Measurements from ENCODE around the gene OR10G3. TPM values are rescaled to one million over a fixed set of nuclear protein-coding genes. Genes with fewer than 3 reads are reported as not detected.

The OR10G3 gene
- total and polyA plus RNA-seq, 2 of the 13 experiments (the other 11 are each of a cell fraction or from before 2014, with no cell fraction given): not detected

DNA sequence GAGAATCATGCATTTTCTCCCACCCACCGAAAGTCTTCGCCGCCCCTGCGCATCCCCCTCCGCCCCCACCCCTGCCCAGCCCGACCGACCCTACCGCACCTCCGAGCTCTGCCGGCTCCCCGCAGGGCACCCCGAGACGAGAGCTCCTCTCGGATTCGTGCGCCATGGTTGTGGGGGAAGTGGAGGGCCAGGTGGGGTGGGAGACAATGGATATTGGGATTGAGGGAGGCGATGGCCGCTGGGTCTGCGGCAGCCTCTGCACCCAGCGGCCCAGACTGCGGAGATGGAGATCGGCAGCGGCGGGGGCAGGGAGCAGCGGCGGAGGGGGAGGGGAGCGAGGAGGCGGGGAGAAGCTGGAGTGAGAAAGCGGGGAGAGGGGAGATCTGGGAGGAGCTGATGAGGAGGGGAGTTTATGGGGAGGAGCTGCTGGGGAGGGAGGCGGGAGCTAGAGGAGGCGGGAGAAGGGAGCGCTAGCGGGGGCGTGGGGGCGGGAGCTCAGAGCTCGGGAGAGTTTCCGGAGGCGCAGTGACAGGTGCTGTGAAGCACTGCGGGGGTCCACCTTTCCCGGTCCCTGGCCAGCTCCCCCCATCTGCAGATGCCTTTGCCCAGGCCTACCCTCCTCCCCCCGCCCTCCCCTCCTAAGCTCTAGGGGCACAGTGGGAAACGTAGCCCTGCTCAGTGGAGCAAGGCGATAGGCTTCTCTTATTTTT is 53.8 kb downstream of the OR10G3 start, which contains the start of gene SALL2 (continued):
- TF ChIP-seq, protein P1, sequence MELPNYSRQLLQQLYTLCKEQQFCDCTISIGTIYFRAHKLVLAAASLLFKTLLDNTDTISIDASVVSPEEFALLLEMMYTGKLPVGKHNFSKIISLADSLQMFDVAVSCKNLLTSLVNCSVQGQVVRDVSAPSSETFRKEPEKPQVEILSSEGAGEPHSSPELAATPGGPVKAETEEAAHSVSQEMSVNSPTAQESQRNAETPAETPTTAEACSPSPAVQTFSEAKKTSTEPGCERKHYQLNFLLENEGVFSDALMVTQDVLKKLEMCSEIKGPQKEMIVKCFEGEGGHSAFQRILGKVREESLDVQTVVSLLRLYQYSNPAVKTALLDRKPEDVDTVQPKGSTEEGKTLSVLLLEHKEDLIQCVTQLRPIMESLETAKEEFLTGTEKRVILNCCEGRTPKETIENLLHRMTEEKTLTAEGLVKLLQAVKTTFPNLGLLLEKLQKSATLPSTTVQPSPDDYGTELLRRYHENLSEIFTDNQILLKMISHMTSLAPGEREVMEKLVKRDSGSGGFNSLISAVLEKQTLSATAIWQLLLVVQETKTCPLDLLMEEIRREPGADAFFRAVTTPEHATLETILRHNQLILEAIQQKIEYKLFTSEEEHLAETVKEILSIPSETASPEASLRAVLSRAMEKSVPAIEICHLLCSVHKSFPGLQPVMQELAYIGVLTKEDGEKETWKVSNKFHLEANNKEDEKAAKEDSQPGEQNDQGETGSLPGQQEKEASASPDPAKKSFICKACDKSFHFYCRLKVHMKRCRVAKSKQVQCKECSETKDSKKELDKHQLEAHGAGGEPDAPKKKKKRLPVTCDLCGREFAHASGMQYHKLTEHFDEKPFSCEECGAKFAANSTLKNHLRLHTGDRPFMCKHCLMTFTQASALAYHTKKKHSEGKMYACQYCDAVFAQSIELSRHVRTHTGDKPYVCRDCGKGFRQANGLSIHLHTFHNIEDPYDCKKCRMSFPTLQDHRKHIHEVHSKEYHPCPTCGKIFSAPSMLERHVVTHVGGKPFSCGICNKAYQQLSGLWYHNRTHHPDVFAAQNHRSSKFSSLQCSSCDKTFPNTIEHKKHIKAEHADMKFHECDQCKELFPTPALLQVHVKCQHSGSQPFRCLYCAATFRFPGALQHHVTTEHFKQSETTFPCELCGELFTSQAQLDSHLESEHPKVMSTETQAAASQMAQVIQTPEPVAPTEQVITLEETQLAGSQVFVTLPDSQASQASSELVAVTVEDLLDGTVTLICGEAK (IDR thresholded peaks at IDR 0.05): no peak
- TF ChIP-seq, protein P1 (CRISPR knock-in tag; IDR thresholded peaks at IDR 0.05): no peak
- TF ChIP-seq, protein P2, sequence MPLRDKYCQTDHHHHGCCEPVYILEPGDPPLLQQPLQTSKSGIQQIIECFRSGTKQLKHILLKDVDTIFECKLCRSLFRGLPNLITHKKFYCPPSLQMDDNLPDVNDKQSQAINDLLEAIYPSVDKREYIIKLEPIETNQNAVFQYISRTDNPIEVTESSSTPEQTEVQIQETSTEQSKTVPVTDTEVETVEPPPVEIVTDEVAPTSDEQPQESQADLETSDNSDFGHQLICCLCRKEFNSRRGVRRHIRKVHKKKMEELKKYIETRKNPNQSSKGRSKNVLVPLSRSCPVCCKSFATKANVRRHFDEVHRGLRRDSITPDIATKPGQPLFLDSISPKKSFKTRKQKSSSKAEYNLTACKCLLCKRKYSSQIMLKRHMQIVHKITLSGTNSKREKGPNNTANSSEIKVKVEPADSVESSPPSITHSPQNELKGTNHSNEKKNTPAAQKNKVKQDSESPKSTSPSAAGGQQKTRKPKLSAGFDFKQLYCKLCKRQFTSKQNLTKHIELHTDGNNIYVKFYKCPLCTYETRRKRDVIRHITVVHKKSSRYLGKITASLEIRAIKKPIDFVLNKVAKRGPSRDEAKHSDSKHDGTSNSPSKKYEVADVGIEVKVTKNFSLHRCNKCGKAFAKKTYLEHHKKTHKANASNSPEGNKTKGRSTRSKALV (CRISPR knock-in tag; IDR thresholded peaks at IDR 0.05): no peak
- TF ChIP-seq, protein P3, sequence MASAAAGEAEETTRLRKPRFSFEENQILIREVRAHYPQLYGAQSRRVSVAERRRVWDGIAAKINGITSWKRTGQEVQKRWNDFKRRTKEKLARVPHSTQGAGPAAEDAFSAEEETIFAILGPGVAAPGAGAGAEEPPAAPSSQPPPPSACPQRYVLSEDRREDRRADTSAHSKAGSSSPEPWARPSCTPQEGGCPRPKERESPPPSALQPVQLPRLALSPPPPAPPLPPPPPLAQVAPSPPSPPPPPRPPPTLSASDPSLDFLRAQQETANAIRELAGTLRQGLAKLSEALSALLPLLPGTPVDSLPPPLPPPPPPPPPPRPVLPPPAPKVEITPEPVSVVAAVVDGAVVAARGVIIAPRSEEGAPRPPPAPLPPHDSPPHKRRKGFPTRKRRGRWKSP (CRISPR knock-in tag; IDR thresholded peaks at IDR 0.05): no peak
- TF ChIP-seq, protein P4, sequence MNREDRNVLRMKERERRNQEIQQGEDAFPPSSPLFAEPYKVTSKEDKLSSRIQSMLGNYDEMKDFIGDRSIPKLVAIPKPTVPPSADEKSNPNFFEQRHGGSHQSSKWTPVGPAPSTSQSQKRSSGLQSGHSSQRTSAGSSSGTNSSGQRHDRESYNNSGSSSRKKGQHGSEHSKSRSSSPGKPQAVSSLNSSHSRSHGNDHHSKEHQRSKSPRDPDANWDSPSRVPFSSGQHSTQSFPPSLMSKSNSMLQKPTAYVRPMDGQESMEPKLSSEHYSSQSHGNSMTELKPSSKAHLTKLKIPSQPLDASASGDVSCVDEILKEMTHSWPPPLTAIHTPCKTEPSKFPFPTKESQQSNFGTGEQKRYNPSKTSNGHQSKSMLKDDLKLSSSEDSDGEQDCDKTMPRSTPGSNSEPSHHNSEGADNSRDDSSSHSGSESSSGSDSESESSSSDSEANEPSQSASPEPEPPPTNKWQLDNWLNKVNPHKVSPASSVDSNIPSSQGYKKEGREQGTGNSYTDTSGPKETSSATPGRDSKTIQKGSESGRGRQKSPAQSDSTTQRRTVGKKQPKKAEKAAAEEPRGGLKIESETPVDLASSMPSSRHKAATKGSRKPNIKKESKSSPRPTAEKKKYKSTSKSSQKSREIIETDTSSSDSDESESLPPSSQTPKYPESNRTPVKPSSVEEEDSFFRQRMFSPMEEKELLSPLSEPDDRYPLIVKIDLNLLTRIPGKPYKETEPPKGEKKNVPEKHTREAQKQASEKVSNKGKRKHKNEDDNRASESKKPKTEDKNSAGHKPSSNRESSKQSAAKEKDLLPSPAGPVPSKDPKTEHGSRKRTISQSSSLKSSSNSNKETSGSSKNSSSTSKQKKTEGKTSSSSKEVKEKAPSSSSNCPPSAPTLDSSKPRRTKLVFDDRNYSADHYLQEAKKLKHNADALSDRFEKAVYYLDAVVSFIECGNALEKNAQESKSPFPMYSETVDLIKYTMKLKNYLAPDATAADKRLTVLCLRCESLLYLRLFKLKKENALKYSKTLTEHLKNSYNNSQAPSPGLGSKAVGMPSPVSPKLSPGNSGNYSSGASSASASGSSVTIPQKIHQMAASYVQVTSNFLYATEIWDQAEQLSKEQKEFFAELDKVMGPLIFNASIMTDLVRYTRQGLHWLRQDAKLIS (CRISPR knock-in tag; IDR thresholded peaks at IDR 0.05): no peak
- TF ChIP-seq HNRNPL (IDR thresholded peaks at IDR 0.05; ENCODE audit: low read depth, low read length) (no peak), PLRG1 (conservative IDR thresholded peaks at IDR 0.05) (no peak), TBX3 (IDR thresholded peaks at IDR 0.05; ENCODE audit: borderline replicate concordance) (no peak), RFXAP (CRISPR knock-in tag; IDR thresholded peaks at IDR 0.05; ENCODE audit: borderline replicate concordance) (peak; percentile 48; the same call in 1 of the 2 replicates)

Data from HepG2 (cell line).